Measurements from ENCODE around the gene GRK5. TPM values are rescaled to one million over a fixed set of nuclear protein-coding genes. Genes with fewer than 3 reads are reported as not detected.

Gene GRK5
- total RNA-seq, 1 experiment from 2014 or later = 1.2 TPM

GRCh38 chr10:119283818-119284217 is 76.4 kb downstream of the GRK5 start:
- H4K8ac ChIP-seq (replicated peaks; ENCODE audit: insufficient read length, low read depth, low read length) = no peak overlapping the region
- no peak overlapping the region for H3K23ac ChIP-seq (ENCODE audit: insufficient read length, low read depth, low read length)
- no peak overlapping the region for H2BK20ac ChIP-seq (ENCODE audit: low read depth, low read length, poor library complexity, severe bottlenecking)
- no peaks in the 10 kb centered on the region for H3K79me2 ChIP-seq (ENCODE audit: insufficient read depth, low read length)
- H2AK5ac ChIP-seq (ENCODE audit: insufficient read length, low read length) = no peak overlapping the region
- no peak overlapping the region for H3K27ac ChIP-seq (ENCODE audit: insufficient read length, low read depth, low read length)
- WGBS (ENCODE audit: extremely low coverage, insufficient read length, low lambda C conversion rate) = no CpG with 5 or more reads among the region's 5 CpGs
- H3K18ac ChIP-seq (ENCODE audit: insufficient read length, low read depth, low read length) = no peak overlapping the region
- Mint-ChIP-seq H3K4me3 (no peak overlapping the region), H3K9me3 (no peaks in the 10 kb centered on the region; a peak in 1 of 5 replicates), H3K4me1 (peaks cover 0 to 19% of the 10 kb centered on the region in 2 experiments; a peak in 3 of 4 replicates), H3K36me3 (ENCODE audit: insufficient read depth in 1 of 3, low read depth in 3 of 3) (no peaks in the 10 kb centered on the region), H3K27ac (peak overlapping the region in 1 of 3 experiments; percentile 34; a peak in 1 of 7 replicates), H3K27me3 (ENCODE audit: low read depth) (peaks cover 5% of the 10 kb centered on the region)
- H3K9ac ChIP-seq (ENCODE audit: extremely low read depth, insufficient read length, low read length) = no peak overlapping the region
- H4K5ac ChIP-seq (ENCODE audit: insufficient read length, low read depth, low read length) = no peak overlapping the region
- H2BK12ac ChIP-seq (ENCODE audit: insufficient read length, low read depth, low read length) = no peak overlapping the region
- no peak overlapping the region for H2BK120ac ChIP-seq (ENCODE audit: low read depth, low read length, poor library complexity, severe bottlenecking)
- no peaks in the 10 kb centered on the region; the same call in 1 of the 2 replicates for H3K4me1 ChIP-seq (ENCODE audit: insufficient read depth, low read length)
- H2AFZ ChIP-seq (ENCODE audit: low read length) = no peak overlapping the region
- H3K56ac ChIP-seq (ENCODE audit: insufficient read length, low read depth, low read length) = no peak overlapping the region
- no peak overlapping the region for H3K4ac ChIP-seq (ENCODE audit: low read depth, low read length)
- H3K79me1 ChIP-seq (ENCODE audit: insufficient read depth, low read depth, low read length, poor library complexity, severe bottlenecking) = no peaks in the 10 kb centered on the region
- no peak for TF ChIP-seq CTCF (conservative IDR thresholded peaks at IDR 0.05)
- H3T11ph ChIP-seq (ENCODE audit: low read length) = no peak overlapping the region
- H4K91ac ChIP-seq (ENCODE audit: insufficient read length, low read depth, low read length) = no peak overlapping the region
- H3K14ac ChIP-seq (ENCODE audit: insufficient read depth, low read length) = no peak overlapping the region
- DNase-seq = no peak
- no peak overlapping the region for H2BK5ac ChIP-seq (ENCODE audit: insufficient read length, low read length)
- H4K20me1 ChIP-seq (ENCODE audit: control insufficient read depth, insufficient read depth, insufficient read length) = no peaks in the 10 kb centered on the region
- H3K23me2 ChIP-seq (ENCODE audit: insufficient read length, low read depth, low read length, poor library complexity, severe bottlenecking) = no peaks in the 10 kb centered on the region
- H3K27me3 ChIP-seq (ENCODE audit: insufficient read depth, low read length) = no peaks in the 10 kb centered on the region
- H2BK15ac ChIP-seq (ENCODE audit: low read depth, low read length) = no peak overlapping the region
- H3K9me3 ChIP-seq (ENCODE audit: control insufficient read depth, low read depth, low read length) = no peaks in the 10 kb centered on the region
- no peak overlapping the region for H3K4me2 ChIP-seq (ENCODE audit: insufficient read depth, insufficient read length, low read length)

All from H9 (cell line).